Activated T-cell treated with anti-CD3 and anti-CD28 coated beads, Interleukin-2, amount 50 U/mL, for 24 hours (primary cell): ENCODE data around the gene TKTL1.
"Not testable (repeated sequence)": the region's sequence is repeated elsewhere in the genome, so short reads cannot be mapped to it uniquely, and the experiment has no call there.

Experiments
- DNase-seq: peaks from one replicate; pipeline ENCODE4 v3.0.0-alpha.2; 2020
- H3K27ac Mint-ChIP-seq: 2 replicates; pipeline ENCODE4 v1.8.0; 2020; ENCODE audit warnings: mild to moderate bottlenecking, mixed read lengths
- H3K27me3 Mint-ChIP-seq: 2 replicates; pipeline ENCODE4 v1.8.0; 2020; ENCODE audit warnings: mixed read lengths
- H3K36me3 Mint-ChIP-seq: 2 replicates; pipeline ENCODE4 v1.8.0; 2020; ENCODE audit warnings: low read depth, mixed read lengths
- H3K4me1 Mint-ChIP-seq: 2 replicates; pipeline ENCODE4 v1.8.0; 2020; ENCODE audit warnings: low read depth, mixed read lengths
- H3K4me3 Mint-ChIP-seq: 2 replicates; pipeline ENCODE4 v1.8.0; 2020; ENCODE audit warnings: mild to moderate bottlenecking, moderate library complexity, mixed read lengths
- H3K9me3 Mint-ChIP-seq: 2 replicates; pipeline ENCODE4 v1.8.0; 2020; ENCODE audit warnings: mixed read lengths

TKTL1 gene, protein sequence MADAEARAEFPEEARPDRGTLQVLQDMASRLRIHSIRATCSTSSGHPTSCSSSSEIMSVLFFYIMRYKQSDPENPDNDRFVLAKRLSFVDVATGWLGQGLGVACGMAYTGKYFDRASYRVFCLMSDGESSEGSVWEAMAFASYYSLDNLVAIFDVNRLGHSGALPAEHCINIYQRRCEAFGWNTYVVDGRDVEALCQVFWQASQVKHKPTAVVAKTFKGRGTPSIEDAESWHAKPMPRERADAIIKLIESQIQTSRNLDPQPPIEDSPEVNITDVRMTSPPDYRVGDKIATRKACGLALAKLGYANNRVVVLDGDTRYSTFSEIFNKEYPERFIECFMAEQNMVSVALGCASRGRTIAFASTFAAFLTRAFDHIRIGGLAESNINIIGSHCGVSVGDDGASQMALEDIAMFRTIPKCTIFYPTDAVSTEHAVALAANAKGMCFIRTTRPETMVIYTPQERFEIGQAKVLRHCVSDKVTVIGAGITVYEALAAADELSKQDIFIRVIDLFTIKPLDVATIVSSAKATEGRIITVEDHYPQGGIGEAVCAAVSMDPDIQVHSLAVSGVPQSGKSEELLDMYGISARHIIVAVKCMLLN

DNA sequence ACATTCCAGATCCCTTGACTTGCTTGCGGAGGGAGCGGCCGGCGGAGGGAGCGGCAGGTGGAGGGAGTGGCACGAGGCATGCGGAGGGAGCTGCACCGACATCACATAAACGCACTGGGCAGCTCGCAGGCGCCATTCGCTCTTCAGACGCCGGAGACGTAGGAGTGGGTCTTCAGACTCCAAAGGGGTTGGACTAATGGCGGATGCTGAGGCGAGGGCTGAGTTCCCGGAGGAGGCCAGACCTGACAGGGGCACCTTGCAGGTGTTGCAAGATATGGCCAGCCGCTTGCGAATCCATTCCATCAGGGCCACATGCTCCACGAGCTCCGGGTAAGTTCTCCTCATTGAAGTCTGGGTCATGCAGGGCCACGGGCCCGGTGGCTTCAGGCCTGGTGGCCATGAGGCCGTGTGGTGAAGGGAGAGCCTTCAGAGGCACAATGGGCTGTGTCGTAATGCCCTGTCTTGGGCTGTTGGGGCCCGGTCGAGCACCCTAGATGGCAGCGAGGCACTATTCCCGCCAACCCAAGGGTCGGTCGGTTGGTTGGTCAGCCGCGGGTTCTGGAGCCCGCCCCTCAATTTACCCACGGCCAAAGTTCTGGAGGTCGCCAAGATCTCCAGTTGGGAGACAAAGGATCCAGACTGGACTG is at the start of gene TKTL1:
Gene TKTL1 (plus strand): TSS at position 132 of the 647 bp plus-strand sequence. CDS start 65 bp downstream, at position 197.
- H3K36me3 Mint-ChIP-seq, result no peaks in the 10 kb centered on the region

DNA sequence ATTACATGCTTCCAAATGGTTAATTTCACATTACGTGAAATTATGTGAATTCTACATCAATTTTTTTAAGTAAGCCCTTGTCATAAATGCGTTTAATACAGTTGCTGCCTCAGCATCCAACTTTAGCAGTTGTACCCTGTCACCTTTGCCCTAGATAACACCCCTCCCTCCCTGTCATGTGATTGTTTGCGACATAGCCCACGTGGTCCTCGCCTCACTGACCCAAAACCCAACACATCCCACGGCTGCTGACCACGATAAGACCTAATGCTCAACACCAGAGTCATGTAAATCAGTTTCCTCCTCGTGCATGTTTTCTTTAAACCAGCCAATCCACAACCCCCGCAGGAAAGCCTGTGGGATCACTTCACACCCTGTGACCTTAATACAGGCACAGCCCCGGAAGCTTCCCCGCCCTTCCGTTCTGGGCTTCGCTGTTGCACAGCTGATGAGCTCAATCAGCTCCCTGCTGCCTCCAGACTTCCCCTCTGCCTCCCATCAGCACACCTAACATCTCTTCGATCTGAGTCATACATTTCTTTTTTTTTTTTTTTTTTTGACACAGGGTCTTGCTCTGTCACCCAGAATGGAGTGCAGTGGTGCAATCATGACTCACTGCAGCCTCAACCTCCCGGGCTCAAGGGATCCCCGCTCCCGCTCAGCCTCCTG is 48.1 kb upstream of the TKTL1 start:
- not testable (repeated sequence) for H3K27ac Mint-ChIP-seq, H3K9me3 Mint-ChIP-seq, H3K4me1 Mint-ChIP-seq, DNase-seq, H3K27me3 Mint-ChIP-seq, H3K4me3 Mint-ChIP-seq, H3K36me3 Mint-ChIP-seq

More for the DNA sequence above, at the start of gene TKTL1:
- DNase-seq, result no peak
- Mint-ChIP-seq H3K27ac (no peak within 1 kb of the TSS), H3K27me3 (peaks cover 4% of the 10 kb centered on the region), H3K4me1 (no peaks in the 10 kb centered on the region), H3K4me3 (no peak within 1 kb of the TSS), H3K9me3 (peaks cover 2% of the 10 kb centered on the region)

DNA sequence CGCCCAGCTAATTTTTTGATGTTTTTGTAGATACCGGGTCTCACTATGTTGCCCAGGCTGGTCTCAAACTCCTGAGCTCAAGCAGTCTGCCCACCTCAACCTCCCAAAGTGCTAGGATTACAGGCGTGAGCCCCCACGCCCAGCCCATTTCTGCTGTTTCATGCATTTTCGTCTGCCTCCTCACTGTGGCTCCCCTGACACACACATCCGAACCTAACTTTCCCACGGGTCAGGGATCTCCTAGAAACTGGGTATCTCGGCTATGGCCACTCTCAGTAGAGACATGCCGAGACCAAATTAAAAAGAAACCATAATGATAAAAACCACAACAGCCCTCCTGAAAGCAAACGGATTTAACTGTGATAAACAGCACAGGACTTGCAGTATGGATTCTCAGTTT is 47.5 kb upstream of the TKTL1 start:
- not testable (repeated sequence) for H3K4me3 Mint-ChIP-seq, DNase-seq, H3K27ac Mint-ChIP-seq, H3K4me1 Mint-ChIP-seq, H3K27me3 Mint-ChIP-seq, H3K9me3 Mint-ChIP-seq, H3K36me3 Mint-ChIP-seq

DNA sequence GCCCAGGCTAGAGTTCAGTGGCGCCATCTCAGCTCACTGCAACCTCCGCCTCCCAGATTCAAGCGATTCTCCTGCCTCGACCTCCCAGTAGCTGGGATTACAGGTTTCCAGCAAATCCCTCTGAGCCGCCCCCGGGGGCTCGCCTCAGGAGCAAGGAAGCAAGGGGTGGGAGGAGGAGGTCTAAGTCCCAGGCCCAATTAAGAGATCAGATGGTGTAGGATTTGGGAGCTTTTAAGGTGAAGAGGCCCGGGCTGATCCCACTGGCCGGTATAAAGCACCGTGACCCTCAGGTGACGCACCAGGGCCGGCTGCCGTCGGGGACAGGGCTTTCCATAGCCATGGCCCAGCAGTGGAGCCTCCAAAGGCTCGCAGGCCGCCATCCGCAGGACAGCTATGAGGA is 38.3 kb upstream of the TKTL1 start, which contains the start of gene OPN1MW3:
Gene OPN1MW3 (plus strand): TSS at position 301 of the 400 bp plus-strand sequence. CDS start 38 bp downstream, at position 339.
- not testable (repeated sequence) for H3K4me3 Mint-ChIP-seq, H3K27ac Mint-ChIP-seq, H3K4me1 Mint-ChIP-seq, H3K9me3 Mint-ChIP-seq, DNase-seq, H3K27me3 Mint-ChIP-seq, H3K36me3 Mint-ChIP-seq

DNA sequence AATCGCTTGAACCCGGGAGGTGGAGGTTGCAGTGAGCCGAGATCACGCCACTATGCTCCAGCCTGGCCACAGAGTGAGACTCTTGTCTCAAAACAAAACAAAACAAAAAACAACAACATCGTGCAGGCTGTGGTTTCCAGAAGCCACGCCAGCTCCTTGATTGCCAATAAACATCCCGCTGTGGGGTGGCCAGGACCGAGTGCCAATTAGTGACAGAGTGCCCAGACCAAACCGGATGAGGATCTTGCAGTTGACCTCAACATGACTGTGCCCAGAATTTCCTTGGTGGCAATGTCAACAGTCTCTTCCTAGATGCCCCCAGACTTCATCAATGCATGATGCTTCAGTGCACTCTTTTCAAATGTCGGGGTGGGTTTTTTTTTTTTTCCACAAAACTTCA is 36.9 kb upstream of the TKTL1 start:
- H3K27ac Mint-ChIP-seq, H3K36me3 Mint-ChIP-seq, DNase-seq, H3K27me3 Mint-ChIP-seq, H3K9me3 Mint-ChIP-seq, H3K4me3 Mint-ChIP-seq, H3K4me1 Mint-ChIP-seq: not testable (repeated sequence)

DNA sequence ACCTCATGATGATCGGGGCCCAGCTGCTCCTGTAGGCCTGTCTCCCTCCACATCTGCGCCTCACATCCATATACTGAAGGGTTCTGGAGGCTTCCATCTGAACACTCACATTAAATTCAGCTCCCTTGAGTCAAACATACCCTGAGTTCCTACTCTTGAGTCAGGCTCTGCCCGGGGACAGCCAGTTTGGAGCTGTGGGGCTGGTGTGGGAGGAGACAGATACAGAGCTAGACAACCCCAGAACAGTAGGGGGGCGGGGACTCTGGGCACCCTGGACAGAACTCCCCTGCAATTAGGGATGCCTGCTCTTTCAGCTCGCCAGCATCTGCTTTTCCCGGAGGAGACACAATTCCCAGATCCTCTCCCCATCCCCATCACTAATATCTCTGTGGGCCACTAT is 32.5 kb upstream of the TKTL1 start:
- not testable (repeated sequence) for H3K27me3 Mint-ChIP-seq, H3K9me3 Mint-ChIP-seq

DNA sequence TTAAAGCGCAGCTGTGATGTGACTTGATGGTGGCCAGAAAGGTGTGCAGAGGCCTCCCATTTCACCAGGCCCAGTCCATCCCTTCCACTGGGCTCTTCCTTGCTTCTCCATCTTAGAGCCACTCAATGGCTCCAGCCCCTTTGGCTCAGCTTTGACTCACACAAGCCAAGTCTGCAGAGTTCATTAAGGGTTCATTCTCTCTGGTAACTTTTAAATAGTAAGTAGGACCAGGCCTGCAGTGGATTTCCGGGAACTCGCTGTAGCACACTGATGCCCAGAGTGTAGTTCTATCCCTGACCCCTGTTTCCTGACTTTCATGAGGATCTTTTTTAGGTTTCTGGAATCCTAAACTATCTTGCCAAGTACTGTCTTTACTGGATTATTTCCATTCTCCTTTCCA is 26.4 kb upstream of the TKTL1 start:
- not testable (repeated sequence) for H3K27me3 Mint-ChIP-seq, H3K27ac Mint-ChIP-seq, H3K4me3 Mint-ChIP-seq, H3K4me1 Mint-ChIP-seq, H3K9me3 Mint-ChIP-seq, DNase-seq, H3K36me3 Mint-ChIP-seq

More for the DNA sequence above, 32.5 kb upstream of the TKTL1 start:
- not testable (repeated sequence) for H3K27ac Mint-ChIP-seq, H3K4me3 Mint-ChIP-seq, H3K36me3 Mint-ChIP-seq, H3K4me1 Mint-ChIP-seq, DNase-seq

DNA sequence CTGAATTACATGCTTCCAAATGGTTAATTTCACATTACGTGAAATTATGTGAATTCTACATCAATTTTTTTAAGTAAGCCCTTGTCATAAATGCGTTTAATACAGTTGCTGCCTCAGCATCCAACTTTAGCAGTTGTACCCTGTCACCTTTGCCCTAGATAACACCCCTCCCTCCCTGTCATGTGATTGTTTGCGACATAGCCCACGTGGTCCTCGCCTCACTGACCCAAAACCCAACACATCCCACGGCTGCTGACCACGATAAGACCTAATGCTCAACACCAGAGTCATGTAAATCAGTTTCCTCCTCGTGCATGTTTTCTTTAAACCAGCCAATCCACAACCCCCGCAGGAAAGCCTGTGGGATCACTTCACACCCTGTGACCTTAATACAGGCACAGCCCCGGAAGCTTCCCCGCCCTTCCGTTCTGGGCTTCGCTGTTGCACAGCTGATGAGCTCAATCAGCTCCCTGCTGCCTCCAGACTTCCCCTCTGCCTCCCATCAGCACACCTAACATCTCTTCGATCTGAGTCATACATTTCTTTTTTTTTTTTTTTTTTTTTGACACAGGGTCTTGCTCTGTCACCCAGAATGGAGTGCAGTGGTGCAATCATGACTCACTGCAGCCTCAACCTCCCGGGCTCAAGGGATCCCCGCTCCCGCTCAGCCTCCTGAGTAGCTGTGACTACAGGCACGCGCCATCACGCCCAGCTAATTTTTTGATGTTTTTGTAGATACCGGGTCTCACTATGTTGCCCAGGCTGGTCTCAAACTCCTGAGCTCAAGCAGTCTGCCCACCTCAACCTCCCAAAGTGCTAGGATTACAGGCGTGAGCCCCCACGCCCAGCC is 10.9 kb upstream of the TKTL1 start:
- DNase-seq, H3K27ac Mint-ChIP-seq, H3K27me3 Mint-ChIP-seq, H3K9me3 Mint-ChIP-seq, H3K36me3 Mint-ChIP-seq, H3K4me3 Mint-ChIP-seq, H3K4me1 Mint-ChIP-seq: not testable (repeated sequence)

DNA sequence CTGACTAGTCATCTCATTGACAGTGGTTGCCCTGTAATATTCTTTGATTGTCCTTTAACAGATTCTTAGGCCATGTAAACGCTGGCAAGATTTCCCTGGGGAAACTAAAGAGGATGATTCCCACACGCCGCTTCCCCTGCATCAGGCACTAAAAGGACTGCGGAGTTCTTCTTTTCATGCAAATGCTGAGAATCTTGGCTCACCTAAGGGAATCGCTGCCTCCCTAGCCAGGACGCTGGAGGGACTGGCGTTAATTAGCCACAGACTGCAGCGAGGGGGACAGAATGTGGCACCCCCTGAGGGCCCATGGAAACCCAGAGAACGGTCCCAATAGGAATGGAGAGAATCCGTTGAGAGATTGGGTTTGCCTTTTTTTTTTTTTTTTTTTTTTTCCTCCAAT is 9.2 kb upstream of the TKTL1 start:
- not testable (repeated sequence) for H3K27me3 Mint-ChIP-seq, H3K9me3 Mint-ChIP-seq, H3K4me1 Mint-ChIP-seq, H3K27ac Mint-ChIP-seq, DNase-seq, H3K36me3 Mint-ChIP-seq, H3K4me3 Mint-ChIP-seq

DNA sequence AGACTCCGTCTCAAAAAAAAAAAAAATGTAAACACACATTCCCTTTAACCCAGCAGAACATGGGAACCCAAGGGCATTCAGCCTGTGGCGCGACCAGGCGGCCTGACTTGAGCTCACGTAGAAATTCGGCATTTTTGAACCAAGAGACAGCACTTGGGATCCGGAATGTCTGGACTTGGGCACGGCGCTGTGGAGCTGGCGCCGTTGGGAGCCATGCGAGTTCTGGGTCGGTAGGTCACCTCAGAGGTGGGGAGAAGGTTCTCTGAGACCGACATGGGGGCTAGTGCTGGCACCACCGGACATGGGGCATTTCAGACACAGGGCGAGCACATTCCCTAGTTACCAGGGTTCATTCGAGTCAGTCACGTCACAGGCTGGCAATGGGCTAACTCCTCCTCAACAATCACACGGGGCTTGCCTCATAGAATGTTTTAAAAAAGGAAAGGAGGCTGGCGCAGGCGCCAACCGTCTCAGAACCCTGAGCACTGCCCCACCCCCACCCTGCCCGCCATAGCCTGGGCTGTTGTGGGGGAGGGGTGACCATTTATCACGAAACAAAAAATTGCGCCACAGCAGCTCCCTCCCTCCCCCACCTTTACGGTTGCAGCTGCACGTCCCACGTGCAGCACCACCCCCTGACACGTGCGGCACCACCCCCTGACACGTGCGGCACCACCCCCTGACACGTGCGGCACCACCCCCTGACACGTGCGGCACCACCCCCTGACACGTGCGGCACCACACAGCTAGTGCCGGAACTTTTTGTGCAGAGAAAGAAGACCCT is 612 bp upstream of the TKTL1 start, which contains the start of gene TEX28:
Gene TEX28 (minus strand): TSS at position 334 of the 784 bp plus-strand sequence. CDS start 3,007 bp downstream, outside the sequence.
- Mint-ChIP-seq H3K4me1 (no peaks in the 10 kb centered on the region), H3K27me3 (no peaks in the 10 kb centered on the region), H3K36me3 (no peaks in the 10 kb centered on the region), H3K27ac (no peak within 1 kb of the TSS), H3K9me3 (peaks cover 2% of the 10 kb centered on the region), H3K4me3 (no peak within 1 kb of the TSS)
- no peak for DNase-seq

DNA sequence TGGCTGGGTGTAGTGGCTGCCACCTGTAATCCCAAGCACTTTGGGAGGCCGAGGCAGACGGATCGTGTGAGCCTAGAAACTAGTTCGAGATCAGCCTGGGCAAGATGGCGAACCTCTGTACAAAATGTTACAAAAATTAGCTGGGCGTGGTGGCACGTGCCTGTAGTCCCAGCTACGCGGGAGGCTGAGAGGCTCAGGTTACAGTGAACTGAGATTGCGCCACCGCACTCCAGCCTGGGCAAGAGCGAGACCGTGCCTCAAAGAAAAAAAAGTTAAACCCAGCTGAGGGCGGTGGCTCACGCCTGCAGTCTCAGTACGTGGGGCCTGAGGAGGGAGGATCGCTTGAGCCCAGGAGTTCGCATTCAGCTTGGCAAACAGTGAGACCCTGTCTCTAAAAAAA is 1.1 kb downstream of the TKTL1 start:
- Mint-ChIP-seq H3K27me3 (peaks cover 4% of the 10 kb centered on the region), H3K4me3 (no peak overlapping the region), H3K36me3 (no peaks in the 10 kb centered on the region)

DNA sequence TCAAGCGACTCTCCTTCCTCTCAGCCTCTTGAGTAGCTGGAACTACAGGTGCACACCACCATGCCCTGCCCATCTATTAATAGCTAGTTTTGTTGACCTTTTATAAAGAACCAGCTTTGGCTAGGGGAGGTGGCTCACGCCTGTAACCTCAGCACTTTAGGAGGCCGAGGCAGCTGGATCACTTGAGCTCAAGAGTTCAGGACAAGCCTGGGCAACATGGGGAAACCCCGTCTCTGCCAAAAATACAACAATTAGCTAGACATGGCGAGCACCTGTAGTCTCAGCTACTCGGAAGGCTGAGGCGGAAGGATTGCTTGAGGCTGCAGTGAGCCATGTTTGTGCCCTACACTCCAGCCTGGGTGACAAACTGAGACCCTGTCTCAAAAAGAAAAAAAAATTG is 2.7 kb downstream of the TKTL1 start:
- H3K27me3 Mint-ChIP-seq, result peaks cover 8% of the 10 kb centered on the region

More for the DNA sequence above, 1.1 kb downstream of the TKTL1 start:
- no peaks in the 10 kb centered on the region for H3K4me1 Mint-ChIP-seq
- DNase-seq, result no peak
- peaks cover 2% of the 10 kb centered on the region for H3K9me3 Mint-ChIP-seq
- H3K27ac Mint-ChIP-seq, result no peak overlapping the region

DNA sequence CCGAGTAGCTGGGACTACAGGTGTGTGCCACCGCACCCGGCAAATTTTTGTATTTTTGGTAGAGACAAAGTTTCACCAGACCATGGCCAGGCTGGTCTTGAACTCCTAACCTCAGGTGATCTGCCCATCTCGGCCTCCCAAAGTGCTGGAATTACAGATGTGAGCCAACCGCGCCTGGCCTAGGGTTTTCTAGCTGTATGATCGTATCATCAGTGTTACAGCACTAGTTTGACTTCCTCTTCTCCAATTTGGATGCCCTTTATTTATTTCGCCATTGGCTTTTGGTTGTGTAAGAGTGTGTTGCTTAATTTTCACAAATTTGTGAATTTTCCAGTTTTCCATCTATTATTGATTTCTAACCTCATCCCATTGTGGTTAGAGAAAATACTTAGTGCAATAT is 5.2 kb downstream of the TKTL1 start:
- peaks cover 2% of the 10 kb centered on the region for H3K9me3 Mint-ChIP-seq
- H3K36me3 Mint-ChIP-seq, result no peaks in the 10 kb centered on the region
- no peaks in the 10 kb centered on the region for H3K4me1 Mint-ChIP-seq
- no peak overlapping the region for H3K27ac Mint-ChIP-seq
- no peak for DNase-seq
- H3K27me3 Mint-ChIP-seq, result peaks cover 25% of the 10 kb centered on the region
- H3K4me3 Mint-ChIP-seq, result no peak overlapping the region

More for the DNA sequence above, 2.7 kb downstream of the TKTL1 start:
- Mint-ChIP-seq H3K9me3 (peaks cover 2% of the 10 kb centered on the region), H3K4me3 (no peak overlapping the region), H3K4me1 (no peaks in the 10 kb centered on the region), H3K36me3 (no peaks in the 10 kb centered on the region), H3K27ac (no peak overlapping the region)
- no peak for DNase-seq
